H1 (cell line): ENCODE data around the gene CCDC107. TPM values are rescaled to one million over a fixed set of nuclear protein-coding genes. Genes with fewer than 3 reads are reported as not detected.
A peak's percentile ranks its signal among the peaks of the same experiment; 100 is the strongest.

Experiments
- CTCF ChIA-PET: fragments of 300-600 bp; sonication (Branson Sonifier 250); formaldehyde crosslinking; loops from one replicate; lab custom pipeline; 2021; ENCODE audit not compliant: partially characterized antibody; lab: Charles Lee
- POLR2A ChIA-PET: fragments of 300-600 bp; sonication (Branson Sonifier 250); formaldehyde crosslinking; loops from one replicate; lab custom pipeline; 2021; ENCODE audit warnings: inconsistent platforms; ENCODE audit not compliant: partially characterized antibody; lab: Charles Lee
- DNase-seq, 2 experiments: peaks; one replicate each; pipeline versions ENCODE4 v3.0.0 to v3.0.0-alpha.2; 2010 to 2022; ENCODE audit warnings: low spot score in 2 of 2, low read depth in 1 of 2, mixed read lengths in 1 of 2
- FAIRE-seq: peaks from 2 replicates; lab custom pipeline; 2011; peaks lifted over from hg19 to GRCh38; lab: Jason Lieb, UNC
- H2AFZ ChIP-seq: 2 replicates; pipeline ENCODE4 v1.8.1; 2012; ENCODE audit warnings: low read length, inconsistent platforms
- H2AK5ac ChIP-seq: 2 replicates; pipeline ENCODE4 v1.6.1; 2013; ENCODE audit warnings: low read depth, low read length
- H2BK120ac ChIP-seq: replicated peaks from 2 replicates; pipeline ENCODE3; 2013; ENCODE audit warnings: low read depth, low read length, inconsistent platforms
- H2BK12ac ChIP-seq: 2 replicates; pipeline ENCODE4 v1.6.1; 2013; ENCODE audit warnings: low read depth, low read length
- H2BK15ac ChIP-seq: 2 replicates; pipeline ENCODE4 v1.6.1; 2013; ENCODE audit warnings: low read length
- H2BK20ac ChIP-seq: 2 replicates; pipeline ENCODE4 v1.6.1; 2013; ENCODE audit warnings: low read length
- H2BK5ac ChIP-seq: 2 replicates; pipeline ENCODE4 v1.6.1; 2013; ENCODE audit warnings: low read depth, low read length
- H3K14ac ChIP-seq: 2 replicates; pipeline ENCODE4 v1.6.1; 2013; ENCODE audit warnings: inconsistent platforms; ENCODE audit not compliant: insufficient read length
- H3K18ac ChIP-seq: 2 replicates; pipeline ENCODE4 v1.6.1; 2013; ENCODE audit warnings: low read length; ENCODE audit errors: extremely low read depth
- H3K23ac ChIP-seq: 2 replicates; pipeline ENCODE4 v1.6.1; 2013; ENCODE audit warnings: inconsistent platforms; ENCODE audit not compliant: insufficient read length
- H3K23me2 ChIP-seq: 2 replicates; pipeline ENCODE4 v1.6.1; 2013; ENCODE audit warnings: low read depth, low read length
- H3K27ac ChIP-seq: 2 replicates; pipeline ENCODE4 v1.6.1; 2011; ENCODE audit warnings: low read depth, low read length, inconsistent platforms
- H3K27me3 ChIP-seq, 4 experiments: replicated peaks in 1 of 4; 1 replicate in 1 of 4; 2 replicates in 3 of 4; pipeline versions ENCODE4 v1.6.1 to v1.8.1; 2011 to 2013; ENCODE audit warnings: low read length in 3 of 4, mild to moderate bottlenecking in 3 of 4, inconsistent platforms in 2 of 4, mixed read lengths in 2 of 4, moderate library complexity in 1 of 4; ENCODE audit not compliant: control insufficient read depth in 3 of 4, insufficient read depth in 3 of 4; ENCODE audit errors: extremely low read depth in 1 of 4
- H3K36me3 ChIP-seq, 4 experiments: 2 replicates each; pipeline versions ENCODE4 v1.6.1 to v1.8.1; 2011 to 2013; ENCODE audit warnings: mild to moderate bottlenecking in 4 of 4, low read length in 3 of 4, moderate library complexity in 2 of 4, control low read depth in 1 of 4, inconsistent platforms in 1 of 4; ENCODE audit not compliant: insufficient read depth in 4 of 4, control insufficient read depth in 2 of 4
- H3K4ac ChIP-seq: replicated peaks from 2 replicates; pipeline ENCODE3; 2013; ENCODE audit warnings: low read length, low read depth, mixed read lengths, inconsistent platforms; ENCODE audit not compliant: insufficient read length
- H3K4me1 ChIP-seq, 4 experiments: replicated peaks in 1 of 4; 1 replicate in 1 of 4; 2 replicates in 3 of 4; pipeline versions ENCODE4 v1.6.1 to v1.8.1; 2011 to 2013; ENCODE audit warnings: low read length in 3 of 4, inconsistent platforms in 2 of 4, mixed read lengths in 1 of 4; ENCODE audit not compliant: insufficient read depth in 4 of 4, control insufficient read depth in 3 of 4
- H3K4me2 ChIP-seq, 2 experiments: 2 replicates each; pipeline versions ENCODE4 v1.6.1 to v1.8.1; 2011 to 2013; ENCODE audit warnings: low read depth in 2 of 2, low read length in 2 of 2, control low read depth in 1 of 2, inconsistent platforms in 1 of 2, mild to moderate bottlenecking in 1 of 2; ENCODE audit not compliant: insufficient read depth in 1 of 2
- H3K4me3 ChIP-seq, 4 experiments: fragments of 200-600, 300-600 bp in 1 of 4; sonication (generic), shearing (Covaris generic), sonication (Bioruptor Twin) in 1 of 4; 2 replicates each; pipeline versions ENCODE4 v1.5.1 to v1.8.1; 2011 to 2016; ENCODE audit warnings: low read length in 4 of 4, low read depth in 3 of 4, control low read depth in 2 of 4, inconsistent platforms in 2 of 4, mild to moderate bottlenecking in 2 of 4, mixed read lengths in 1 of 4, moderate library complexity in 1 of 4; ENCODE audit not compliant: insufficient read depth in 2 of 4; ENCODE audit errors: extremely low read depth in 1 of 4
- H3K56ac ChIP-seq: replicated peaks from 2 replicates; pipeline ENCODE3; 2013; ENCODE audit warnings: low read depth, mild to moderate bottlenecking, mixed read lengths, low read length, inconsistent platforms; ENCODE audit not compliant: insufficient read length
- H3K79me1 ChIP-seq: 2 replicates; pipeline ENCODE4 v1.6.1; 2013; ENCODE audit warnings: low read depth, low read length, control low read depth
- H3K79me2 ChIP-seq, 2 experiments: 2 replicates each; pipeline versions ENCODE4 v1.6.1 to v1.8.1; 2012 to 2013; ENCODE audit warnings: low read length in 2 of 2, mild to moderate bottlenecking in 2 of 2, inconsistent platforms in 1 of 2; ENCODE audit not compliant: insufficient read depth in 2 of 2, control insufficient read depth in 1 of 2
- H3K9ac ChIP-seq, 4 experiments: replicated peaks in 1 of 4; 1 replicate in 1 of 4; 2 replicates in 3 of 4; pipeline versions ENCODE4 v1.6.1 to v1.8.1; 2011 to 2013; ENCODE audit warnings: low read depth in 3 of 4, low read length in 3 of 4, control low read depth in 2 of 4, mild to moderate bottlenecking in 2 of 4, moderate library complexity in 2 of 4, inconsistent platforms in 1 of 4; ENCODE audit errors: extremely low read depth in 1 of 4
- H3K9me3 ChIP-seq, 2 experiments: 2 replicates each; pipeline versions ENCODE4 v1.6.1 to v1.8.1; 2012 to 2013; ENCODE audit warnings: mild to moderate bottlenecking in 2 of 2, moderate library complexity in 2 of 2, control low read depth in 1 of 2, inconsistent platforms in 1 of 2, low read depth in 1 of 2, low read length in 1 of 2, mixed read lengths in 1 of 2; ENCODE audit not compliant: insufficient read depth in 2 of 2
- H4K20me1 ChIP-seq, 2 experiments: replicated peaks in 1 of 2; 2 replicates each; pipeline versions ENCODE3 to v1.8.1; 2011 to 2013; ENCODE audit warnings: inconsistent platforms in 2 of 2, low read length in 2 of 2, mild to moderate bottlenecking in 1 of 2; ENCODE audit not compliant: insufficient read depth in 2 of 2, control insufficient read depth in 1 of 2
- H4K5ac ChIP-seq: 2 replicates; pipeline ENCODE4 v1.6.1; 2013; ENCODE audit warnings: low read length, low read depth, mixed read lengths, inconsistent platforms; ENCODE audit not compliant: insufficient read length
- H4K8ac ChIP-seq: 2 replicates; pipeline ENCODE4 v1.8.0; 2013; ENCODE audit warnings: mild to moderate bottlenecking, moderate library complexity, low read length, inconsistent platforms; ENCODE audit not compliant: insufficient read depth; ENCODE audit errors: extremely low read depth
- H4K91ac ChIP-seq: replicated peaks from 2 replicates; pipeline ENCODE3; 2013; ENCODE audit warnings: low read length, mixed read lengths, inconsistent platforms; ENCODE audit not compliant: insufficient read length
- BRCA1 ChIP-seq: IDR thresholded peaks from 2 replicates; pipeline ENCODE4 v1.6.1; 2012; ENCODE audit warnings: low read depth, low read length, improper control_type of control experiment
- POLR2A ChIP-seq, 2 experiments: IDR thresholded peaks; 1 replicate in 1 of 2; 2 replicates in 1 of 2; pipeline ENCODE4 v1.6.1; 2011; ENCODE audit warnings: low read depth in 2 of 2, low read length in 2 of 2, mild to moderate bottlenecking in 2 of 2; ENCODE audit errors: control extremely low read depth in 1 of 2
- WGBS, 2 experiments: shearing (Covaris generic) in 1 of 2; methylation state at CpG; one replicate each; pipeline versions ENCODE4 v1.1.6 to v1.1.7; 2013 to 2015; ENCODE audit warnings: low lambda C conversion rate in 2 of 2, mixed read lengths in 2 of 2, inconsistent platforms in 1 of 2, low coverage in 1 of 2, missing lambda C conversion rate in 1 of 2; ENCODE audit not compliant: insufficient replicate concordance in 2 of 2, insufficient coverage in 1 of 2, insufficient read length in 1 of 2; ENCODE audit errors: extremely low coverage in 1 of 2, missing lambda C conversion rate in 1 of 2; 5-methylcytosine and 5-hydroxymethylcytosine counted together
- polyA plus RNA-seq, 7 experiments: library from polyadenylated mRNA; depleted of rRNA in 3 of 7; stranded (reverse) in 5 of 7; unstranded in 2 of 7; fragments of >200 nt in 5 of 7; fragments of 200-250 nt in 2 of 7; gene quantifications; 1 replicate in 5 of 7; 2 replicates in 1 of 7; 4 replicates in 1 of 7; pipeline versions ENCODE4 v1.2.1 to v1.2.3, GENCODE V29; 2011 to 2013; ENCODE audit warnings: missing spikeins in 2 of 7, mixed read lengths in 2 of 7
- total RNA-seq: library from RNA; stranded (reverse); fragmentation: NEBNext Ultra II Directional; extraction: Animal tissue kit (Norgen Biotek cat#: 25700); gene quantifications from 2 replicates; pipeline ENCODE4 v1.2.1, GENCODE V29; 2021
- TF ChIP-seq, protein P1 (sequence below): IDR thresholded peaks from 2 replicates; pipeline ENCODE4 v1.6.1; 2012; ENCODE audit warnings: low read length, inconsistent platforms

CCDC107 gene
- total and polyA plus RNA-seq, 2 of the 8 experiments (the other 6 are each of a cell fraction or from before 2014, with no cell fraction given): 8.2 to 9.0 TPM

DNA sequence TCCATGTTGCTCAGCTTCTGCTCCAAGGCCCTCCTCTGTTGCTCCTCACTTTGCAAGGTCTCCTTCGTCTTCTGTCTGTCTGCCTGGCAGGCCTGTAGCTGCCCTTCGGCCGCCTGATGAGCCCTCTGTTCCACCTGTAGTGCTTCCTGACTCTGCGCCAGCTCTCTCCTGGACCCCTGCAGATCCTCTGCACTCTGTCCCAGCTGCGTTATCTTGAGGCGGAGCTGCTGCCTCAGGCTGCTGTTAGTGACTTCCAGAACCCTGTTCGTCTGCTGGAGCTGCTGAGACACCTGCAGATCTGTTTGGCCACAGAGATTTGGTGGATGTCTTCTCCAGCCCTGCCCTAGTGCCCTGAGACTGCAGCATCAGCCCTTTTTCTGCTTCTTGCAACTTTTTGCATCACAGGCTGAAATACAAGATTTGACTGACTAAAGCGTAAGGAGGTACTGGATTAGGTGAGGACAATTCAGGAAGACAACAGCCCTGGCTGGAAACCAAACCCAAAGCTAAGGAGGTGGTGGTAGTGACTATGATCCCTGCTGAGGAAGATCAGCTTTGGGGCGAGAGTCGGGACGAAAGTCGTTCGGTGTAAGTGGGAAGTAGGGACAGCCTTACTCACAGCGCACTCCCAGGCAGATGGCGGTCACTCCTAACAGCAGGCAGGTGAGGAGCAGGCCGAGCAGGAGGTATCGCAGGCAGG, 42.0 kb upstream of the CCDC107 start:
- peak overlapping the region; percentile 44 to 69 (median 50) for H3K4me3 ChIP-seq
- peak overlapping the region; percentile 88; the same call in 1 of the 2 replicates for H2BK15ac ChIP-seq
- H2BK12ac ChIP-seq: no peak overlapping the region
- H3K23me2 ChIP-seq: peaks cover 9% of the 10 kb centered on the region
- no peak overlapping the region for H2AK5ac ChIP-seq
- no peak overlapping the region for H3K14ac ChIP-seq
- H4K8ac ChIP-seq: peak overlapping the region; percentile 35
- no peak for DNase-seq
- H3K79me2 ChIP-seq: no peaks in the 10 kb centered on the region
- peak overlapping the region; percentile 74 to 77 for H3K4me2 ChIP-seq
- POLR2A ChIA-PET: interaction anchor here (1.0 to 2.1 kb wide), 7 partner anchors 8 to 112 kb away, joined by 3 to 7 read pairs (median 4); partner anchors contain the start of gene ARHGEF39
- no peaks in the 10 kb centered on the region for H3K79me1 ChIP-seq
- no peak overlapping the region for H2BK120ac ChIP-seq
- H3K36me3 ChIP-seq: no peaks in the 10 kb centered on the region
- FAIRE-seq: no peak
- peak overlapping the region; percentile 71 for H2AFZ ChIP-seq
- H3K56ac ChIP-seq: no peak overlapping the region
- H3K18ac ChIP-seq: peak overlapping the region; percentile 75
- CTCF ChIA-PET: interaction anchor here (1.0 to 5.2 kb wide), 16 partner anchors 10 to 174 kb away, joined by 3 to 31 read pairs (median 6); partner anchors contain the start of genes CCDC107, RMRP and SIT1
- no peak overlapping the region for H2BK5ac ChIP-seq
- no peaks in the 10 kb centered on the region for H3K9me3 ChIP-seq
- no peak overlapping the region for H3K4ac ChIP-seq
- H3K27ac ChIP-seq: no peak overlapping the region
- H4K5ac ChIP-seq: peak overlapping the region; percentile 34
- H3K23ac ChIP-seq: no peak overlapping the region
- peak overlapping the region; percentile 26 for H4K91ac ChIP-seq
- H2BK20ac ChIP-seq: no peak overlapping the region
- H4K20me1 ChIP-seq: no peaks in the 10 kb centered on the region
- peaks cover 0 to 18% (median 14%) of the 10 kb centered on the region in 4 experiments; a peak in 4 of 7 replicates for H3K27me3 ChIP-seq
- H3K9ac ChIP-seq: peak overlapping the region in 1 of 4 experiments; percentile 25; a peak in 2 of 7 replicates
- H3K4me1 ChIP-seq: peaks cover 0 to 9% (median 5%) of the 10 kb centered on the region in 4 experiments; a peak in 4 of 7 replicates
- 55% methylated on average over 17 of the region's 17 CpGs; no CpG with 5 or more reads in 1 of the 2 experiments for WGBS, 2 experiments
- TF ChIP-seq BRCA1: no peak
- TF ChIP-seq, protein P1, sequence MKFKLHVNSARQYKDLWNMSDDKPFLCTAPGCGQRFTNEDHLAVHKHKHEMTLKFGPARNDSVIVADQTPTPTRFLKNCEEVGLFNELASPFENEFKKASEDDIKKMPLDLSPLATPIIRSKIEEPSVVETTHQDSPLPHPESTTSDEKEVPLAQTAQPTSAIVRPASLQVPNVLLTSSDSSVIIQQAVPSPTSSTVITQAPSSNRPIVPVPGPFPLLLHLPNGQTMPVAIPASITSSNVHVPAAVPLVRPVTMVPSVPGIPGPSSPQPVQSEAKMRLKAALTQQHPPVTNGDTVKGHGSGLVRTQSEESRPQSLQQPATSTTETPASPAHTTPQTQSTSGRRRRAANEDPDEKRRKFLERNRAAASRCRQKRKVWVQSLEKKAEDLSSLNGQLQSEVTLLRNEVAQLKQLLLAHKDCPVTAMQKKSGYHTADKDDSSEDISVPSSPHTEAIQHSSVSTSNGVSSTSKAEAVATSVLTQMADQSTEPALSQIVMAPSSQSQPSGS: no peak
- TF ChIP-seq POLR2A (IDR thresholded peaks at IDR 0.05; ENCODE audit: control extremely low read depth in 1 of 2, low read depth in 2 of 2, low read length in 2 of 2): no peak
